Fibroblast of mammary gland (primary cell): ENCODE measurements around the gene DCLK1.

ENCODE experiments used
- DNase-seq: peaks from one replicate; pipeline ENCODE4 v3.0.0-alpha.2; 2010; ENCODE audit warnings: low read depth
- H3K4me3 ChIP-seq: 2 replicates; pipeline ENCODE4 v1.5.1; 2011; ENCODE audit warnings: low read depth, mild to moderate bottlenecking, low read length, moderate library complexity; ENCODE audit not compliant: control insufficient read depth
- CTCF ChIP-seq: conservative IDR thresholded peaks from 2 replicates; pipeline ENCODE4 v1.5.1; 2011; ENCODE audit warnings: low read depth, low read length, inconsistent platforms; ENCODE audit not compliant: control insufficient read depth, insufficient read depth

Gene DCLK1

GRCh38 chr13:35812736-35813135 is 318.4 kb downstream of the DCLK1 start:
- TF ChIP-seq CTCF, result no peak
- H3K4me3 ChIP-seq, result no peak overlapping the region
- DNase-seq, result no peak

GRCh38 chr13:35810321-35810720 is 320.9 kb downstream of the DCLK1 start:
- no peak overlapping the region for H3K4me3 ChIP-seq
- no peak for TF ChIP-seq CTCF
- no peak for DNase-seq

- DNase-seq, result no peak
- no peak for TF ChIP-seq CTCF
- H3K4me3 ChIP-seq, result no peak overlapping the region
Measured at GRCh38 chr13:35808846-35809245, 322.3 kb downstream of the DCLK1 start.

- H3K4me3 ChIP-seq, result no peak overlapping the region
- DNase-seq, result peak; percentile 66
- TF ChIP-seq CTCF, result no peak
Measured at GRCh38 chr13:35804901-35805300, 326.3 kb downstream of the DCLK1 start.

GRCh38 chr13:35797991-35798390 is 333.2 kb downstream of the DCLK1 start:
- TF ChIP-seq CTCF, result no peak
- no peak overlapping the region for H3K4me3 ChIP-seq
- peak; percentile 75 for DNase-seq

GRCh38 chr13:35797244-35797643 is 333.9 kb downstream of the DCLK1 start:
- TF ChIP-seq CTCF, result no peak
- H3K4me3 ChIP-seq, result no peak overlapping the region
- no peak for DNase-seq

GRCh38 chr13:35796623-35797022 is 334.6 kb downstream of the DCLK1 start:
- H3K4me3 ChIP-seq, result no peak overlapping the region
- DNase-seq, result no peak
- TF ChIP-seq CTCF, result no peak
